ENCODE results near the gene HMCES. TPM values are rescaled to one million over a fixed set of nuclear protein-coding genes. Genes with fewer than 3 reads are reported as not detected.
A peak's percentile ranks its signal among the peaks of the same experiment; 100 is the strongest.

HMCES gene
- total and polyA plus RNA-seq, 2 of the 13 experiments (the other 11 are each of a cell fraction or from before 2014, with no cell fraction given), result 16.1 to 37.5 TPM

- no peak for TF ChIP-seq SP2 (CRISPR knock-in tag; IDR thresholded peaks at IDR 0.05)
- TF ChIP-seq ELF3 (CRISPR knock-in tag; IDR thresholded peaks at IDR 0.05), result peak; percentile 49; the same call in 1 of the 2 replicates
- TF ChIP-seq ZFP62 (CRISPR knock-in tag; IDR thresholded peaks at IDR 0.05), result no peak
- peak; percentile 69 for TF ChIP-seq ZNF777 (CRISPR knock-in tag; IDR thresholded peaks at IDR 0.05)
- TF ChIP-seq ARID2 (CRISPR knock-in tag; IDR thresholded peaks at IDR 0.05; ENCODE audit: borderline replicate concordance), result no peak
- no peak for TF ChIP-seq ZBTB37 (CRISPR knock-in tag; IDR thresholded peaks at IDR 0.05)
- no peak for TF ChIP-seq ZNF609 (CRISPR knock-in tag; IDR thresholded peaks at IDR 0.05; ENCODE audit: borderline replicate concordance)
- no peak for TF ChIP-seq TRAFD1 (CRISPR knock-in tag; IDR thresholded peaks at IDR 0.05; ENCODE audit: borderline replicate concordance)
- no peak for TF ChIP-seq SMAD1 (CRISPR knock-in tag; IDR thresholded peaks at IDR 0.05; ENCODE audit: borderline replicate concordance, low read depth)
- 0 out of 2 replicates have a peak, but pooled peaks have one; percentile 49 for TF ChIP-seq ZNF605 (CRISPR knock-in tag; IDR thresholded peaks at IDR 0.05)
- TF ChIP-seq GABPA (IDR thresholded peaks at IDR 0.05; ENCODE audit: low read depth, low read length), result no peak
- no peak for TF ChIP-seq GABPA (CRISPR knock-in tag; IDR thresholded peaks at IDR 0.05; ENCODE audit: low read depth)
- no peak for TF ChIP-seq TCF12 (IDR thresholded peaks at IDR 0.05)
- peak; percentile 50; the same call in 1 of the 2 replicates for TF ChIP-seq TCF12 (CRISPR knock-in tag; IDR thresholded peaks at IDR 0.05)
- TF ChIP-seq MYPOP (CRISPR knock-in tag; IDR thresholded peaks at IDR 0.05), result peak; percentile 93
- no peak for TF ChIP-seq MLXIP (CRISPR knock-in tag; IDR thresholded peaks at IDR 0.05; ENCODE audit: borderline replicate concordance)
- TF ChIP-seq TCF7 (IDR thresholded peaks at IDR 0.05; ENCODE audit: low read depth), result no peak
These were observed 37.8 kb downstream of the HMCES start (continued) for GRCh38 chr3:129316248-129317013.
